Endometrium (tissue), 2 donors: ENCODE data around the gene ZNF324B.
"Not testable (repeated sequence)": the region's sequence is repeated elsewhere in the genome, so short reads cannot be mapped to it uniquely, and the experiment has no call there.

Experiments
- FAIRE-seq: peaks from 2 replicates; lab custom pipeline; 2012; peaks lifted over from hg19 to GRCh38; lab: Jason Lieb, UNC
- donor health status: control.
- donor health status: control.

The ZNF324B gene

GRCh38 chr19:58451358-58452101, at the start of gene ZNF324B:
Gene ZNF324B, plus strand, starts transcription at chr19:58451622. Its CDS starts 2,080 bp downstream, at chr19:58453702.
- FAIRE-seq: peak; percentile 4

- FAIRE-seq: no peak
Measured at GRCh38 chr19:58401840-58402421, 49.5 kb upstream of the ZNF324B start.

DNA sequence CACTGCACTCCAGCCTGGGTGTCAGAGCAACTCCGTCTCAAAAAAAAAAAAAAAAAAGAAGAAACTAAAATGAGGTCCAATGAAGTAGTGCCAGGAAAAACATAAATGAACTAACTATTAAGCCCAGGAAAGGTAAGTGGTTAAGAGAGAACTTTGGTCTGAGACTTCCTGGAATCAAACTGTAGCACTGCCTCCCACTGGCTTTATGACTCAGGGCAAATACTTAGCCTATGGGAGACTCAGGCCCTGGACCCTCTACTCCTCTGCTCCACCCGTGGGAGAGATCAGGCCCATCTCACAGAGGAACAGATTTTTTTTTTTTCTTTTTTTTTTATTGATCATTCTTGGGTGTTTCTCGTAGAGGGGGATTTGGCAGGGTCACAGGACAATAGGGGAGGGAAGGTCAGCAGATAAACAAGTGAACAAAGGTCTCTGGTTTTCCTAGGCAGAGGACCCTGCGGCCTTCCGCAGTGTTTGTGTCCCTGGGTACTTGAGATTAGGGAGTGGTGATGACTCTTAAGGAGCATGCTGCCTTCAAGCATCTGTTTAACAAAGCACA, 47.4 kb upstream of the ZNF324B start:
- FAIRE-seq: not testable (repeated sequence)

DNA sequence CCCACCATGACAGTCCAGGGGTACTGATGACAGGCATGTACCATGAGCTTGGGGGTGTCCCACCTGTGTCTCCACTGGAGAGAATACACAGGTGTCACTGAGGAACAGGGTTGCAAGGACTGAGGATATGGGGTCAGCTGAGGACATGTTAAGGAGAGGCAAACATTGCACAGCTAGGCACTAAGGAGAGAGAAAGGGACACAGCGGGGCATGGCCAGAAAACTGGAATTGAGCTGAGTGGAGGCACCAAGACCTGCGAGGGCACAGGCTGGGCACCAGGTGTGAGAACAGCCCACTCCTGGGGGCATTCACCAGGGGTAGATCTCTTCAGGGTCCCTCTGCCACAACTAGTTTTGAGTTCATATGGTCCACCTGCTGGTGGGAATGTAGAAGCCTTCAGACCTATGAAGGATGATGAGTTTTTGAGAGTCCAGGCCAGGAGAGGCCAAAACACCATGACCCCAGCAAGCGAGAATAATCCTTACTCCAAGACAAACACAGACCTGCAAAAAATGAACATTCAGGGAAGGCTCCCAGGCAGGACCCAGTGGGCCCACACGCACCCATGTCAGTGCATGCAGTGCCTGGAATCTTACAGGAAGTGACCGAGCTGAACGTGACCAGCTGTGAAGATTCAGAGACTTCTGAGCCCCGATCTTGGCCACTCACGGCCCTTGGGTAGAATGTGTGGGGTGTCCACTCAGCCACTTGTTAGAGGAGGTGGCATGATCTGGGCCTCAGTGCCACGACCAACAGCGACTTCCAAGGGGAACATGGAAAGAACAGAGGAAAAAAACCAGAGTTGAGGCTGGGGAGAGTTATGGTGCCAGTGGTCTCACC, 44.4 kb upstream of the ZNF324B start:
- FAIRE-seq: no peak

DNA sequence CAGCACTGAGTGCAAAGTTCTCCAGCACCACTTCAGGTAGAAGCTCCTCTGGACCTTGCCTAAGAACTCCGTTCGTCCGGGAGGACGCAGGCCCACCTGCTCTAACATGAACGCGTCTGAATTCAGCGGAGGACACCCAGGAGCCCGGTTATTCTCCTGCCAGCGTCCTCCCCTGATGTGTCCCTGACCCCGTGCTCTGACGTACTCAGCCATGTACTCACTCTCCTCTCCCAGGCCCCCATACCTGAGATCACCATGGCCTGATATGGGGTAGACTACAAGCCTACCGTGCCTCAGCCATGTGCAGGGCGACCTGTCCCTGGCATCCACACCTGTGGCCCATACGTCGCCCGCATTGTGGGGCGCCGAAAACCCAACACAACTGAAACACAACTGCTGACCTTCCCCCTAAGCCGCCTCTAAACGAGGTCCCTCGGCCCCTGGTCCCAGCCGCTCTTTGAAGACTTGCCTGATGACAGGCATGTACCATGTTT, 43.7 kb upstream of the ZNF324B start:
- no peak for FAIRE-seq

- FAIRE-seq: peak; percentile 71
Measured at GRCh38 chr19:58408152-58409009, 43.0 kb upstream of the ZNF324B start, which contains the start of gene ZNF584. Gene ZNF584, plus strand, starts transcription at chr19:58408649. Its CDS starts 499 bp downstream, at chr19:58409148.

DNA sequence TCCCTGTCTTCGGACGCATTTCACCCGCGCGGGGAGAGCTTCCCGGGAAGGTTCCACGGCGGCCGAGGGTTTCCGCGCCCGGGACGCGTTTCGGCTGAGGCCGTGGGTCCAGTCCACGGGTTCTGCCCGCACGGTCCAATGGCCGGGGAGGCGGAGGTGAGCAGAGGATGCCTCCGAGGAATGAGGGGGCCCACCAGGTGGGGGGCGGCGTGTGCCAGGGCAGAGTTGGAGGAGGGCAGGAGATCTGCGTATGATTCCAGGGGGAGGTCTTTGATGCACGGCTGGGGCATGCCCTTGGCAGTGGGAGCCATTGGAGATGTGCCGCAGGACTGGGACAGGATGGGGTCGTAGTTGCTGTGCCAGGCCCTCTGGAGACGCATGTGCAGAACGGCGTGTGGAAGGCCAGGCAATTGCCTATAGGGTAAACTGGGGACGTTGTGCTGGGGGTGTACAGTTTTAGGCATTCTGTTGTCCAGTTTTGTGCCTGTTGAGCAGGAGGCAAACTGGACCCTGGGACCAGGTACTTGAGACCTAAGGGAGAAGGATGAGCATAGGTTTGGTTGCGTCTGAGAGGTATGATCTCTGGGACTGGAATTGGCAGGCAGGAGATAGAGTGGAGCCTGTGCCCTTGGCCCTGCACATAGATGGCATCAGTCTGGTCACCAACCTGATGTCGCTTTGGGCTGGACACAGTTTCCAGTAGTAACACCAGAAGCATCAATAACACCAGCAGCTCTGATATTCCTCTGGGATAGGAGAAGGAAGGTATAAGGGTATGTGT, 42.2 kb upstream of the ZNF324B start:
- FAIRE-seq: no peak

DNA sequence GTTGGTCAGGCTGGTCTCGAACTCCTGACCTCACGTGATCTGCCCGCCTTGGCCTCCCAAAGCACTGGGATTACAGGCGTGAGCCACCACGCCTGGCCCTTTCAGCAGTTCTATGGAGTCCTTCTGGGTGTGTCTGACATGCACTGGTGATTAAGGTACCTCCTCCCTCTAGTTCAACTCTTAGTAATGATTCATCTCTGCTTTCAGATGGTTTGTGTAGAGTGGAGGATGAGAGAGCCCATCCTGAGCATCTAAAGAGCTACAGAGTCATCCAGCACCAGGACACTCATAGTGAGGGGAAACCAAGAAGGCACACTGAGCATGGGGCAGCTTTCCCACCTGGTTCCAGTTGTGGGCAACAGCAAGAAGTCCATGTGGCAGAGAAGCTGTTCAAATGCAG, 34.8 kb upstream of the ZNF324B start:
- no peak for FAIRE-seq

- no peak for FAIRE-seq
Measured at GRCh38 chr19:58417071-58417470, 34.4 kb upstream of the ZNF324B start.

GRCh38 chr19:58428617-58429016, 22.8 kb upstream of the ZNF324B start:
- FAIRE-seq: no peak

DNA sequence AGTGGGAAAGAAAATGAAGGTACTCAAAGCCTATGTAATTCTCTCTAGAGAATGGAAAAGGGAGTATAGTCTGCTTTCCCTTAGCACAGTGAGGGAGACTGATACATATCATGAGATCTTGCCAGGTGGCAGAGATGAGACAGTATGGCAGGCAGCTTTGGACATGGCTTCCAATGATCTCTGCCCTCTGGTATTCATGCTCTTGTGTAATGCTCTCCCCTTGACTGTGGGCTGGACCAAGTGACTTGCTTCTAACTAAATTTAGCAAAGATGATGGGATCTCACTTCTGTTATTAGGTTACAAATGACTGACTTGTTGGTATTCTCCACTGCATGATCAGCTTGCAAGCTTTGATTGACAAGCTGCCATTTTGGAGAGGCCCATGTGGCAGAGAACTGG, 21.7 kb upstream of the ZNF324B start:
- no peak for FAIRE-seq

- FAIRE-seq: no peak
Measured at GRCh38 chr19:58434217-58434616, 17.2 kb upstream of the ZNF324B start.

DNA sequence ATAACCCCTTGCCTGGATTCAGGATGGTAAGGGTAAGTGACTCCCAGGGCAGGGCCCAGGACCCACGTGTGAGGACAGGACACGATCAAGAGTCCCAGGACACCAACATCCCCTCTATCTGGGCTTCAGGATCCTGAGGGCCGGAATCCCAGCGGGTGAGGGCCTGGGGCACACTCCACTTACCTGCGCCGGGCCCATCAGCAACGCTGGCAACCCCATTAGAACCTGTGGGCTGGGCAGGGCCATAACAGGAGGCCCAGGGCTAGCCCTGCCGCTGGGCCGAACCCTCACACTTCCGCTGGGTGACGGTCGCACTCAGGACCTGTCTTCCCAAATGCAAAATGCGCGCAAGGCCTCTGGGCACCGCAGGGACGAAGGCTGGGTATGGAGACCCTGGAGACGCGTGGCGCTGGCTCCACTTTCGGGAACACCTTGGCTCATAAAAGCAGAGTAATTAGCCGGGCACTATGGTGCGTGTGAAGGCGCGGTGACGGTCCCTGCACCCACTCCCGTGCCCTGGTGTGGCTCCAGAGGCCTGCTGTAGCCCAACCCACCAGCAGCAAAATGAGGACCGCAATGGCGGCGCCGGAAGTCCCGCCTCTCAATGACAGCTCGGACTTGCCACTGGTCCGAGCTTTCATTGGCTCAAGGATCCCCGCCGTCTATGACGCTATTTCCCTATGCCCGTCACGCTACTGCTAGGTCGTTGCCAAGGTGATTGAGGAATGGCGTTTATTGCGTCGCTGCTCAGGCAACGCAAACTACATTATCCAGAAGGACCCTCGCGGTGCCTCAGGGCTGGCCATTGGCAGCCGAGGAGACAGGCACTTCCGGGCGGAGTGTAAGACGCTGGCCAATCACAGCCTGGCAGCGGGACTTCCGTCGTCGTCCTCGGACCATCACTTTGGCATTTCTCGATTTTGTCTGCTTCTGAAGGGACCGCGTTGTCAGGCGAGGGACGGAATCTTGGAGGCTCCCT, 11.6 kb upstream of the ZNF324B start, which contains the start of gene ZNF132:
Gene ZNF132 (minus strand): TSS at position 578 of the 979 bp plus-strand sequence. CDS start 332 bp downstream, at position 246.
- FAIRE-seq: peak; percentile 100

DNA sequence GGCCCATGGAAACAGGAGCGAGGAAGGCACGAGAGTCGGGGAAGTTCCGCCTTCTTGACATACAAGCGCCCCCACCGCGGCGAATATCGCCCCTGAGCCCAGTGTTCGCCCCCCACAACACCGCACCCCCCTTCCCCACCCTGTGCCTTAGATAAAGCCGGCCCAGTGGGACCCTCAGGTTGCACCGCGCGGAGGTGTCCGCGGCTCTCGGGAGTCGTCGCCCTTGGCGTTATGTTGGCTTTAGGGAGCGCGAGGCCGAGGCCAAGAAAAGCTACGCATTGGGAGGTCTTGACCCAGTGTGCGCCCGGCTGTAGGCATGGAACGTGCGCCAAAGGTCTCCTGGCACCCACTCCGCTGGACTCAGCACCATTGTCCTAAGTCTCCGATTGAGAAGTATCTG, 10.9 kb upstream of the ZNF324B start:
- FAIRE-seq: no peak

GRCh38 chr19:58442986-58443385, 8.4 kb upstream of the ZNF324B start:
- not testable (repeated sequence) for FAIRE-seq

DNA sequence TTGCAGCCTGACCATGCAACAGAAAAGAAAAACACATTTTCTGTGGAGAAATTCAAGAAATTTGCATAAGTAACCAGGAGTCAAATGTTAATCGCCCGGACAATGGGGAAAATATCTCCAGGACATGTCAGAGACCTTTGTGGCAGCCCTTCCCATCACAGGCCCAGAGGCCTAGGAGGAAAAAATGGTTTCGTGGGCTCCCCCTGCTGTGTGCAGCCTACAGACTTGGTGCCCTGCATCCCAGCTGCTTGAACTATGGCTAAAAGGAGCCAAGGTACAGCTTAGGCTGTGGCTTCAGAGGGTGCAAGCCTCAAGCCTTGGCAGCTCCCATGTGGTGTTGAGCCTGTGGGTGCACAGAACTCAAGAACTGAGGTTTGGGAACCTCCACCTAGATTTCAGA, 2.6 kb upstream of the ZNF324B start:
- FAIRE-seq: not testable (repeated sequence)

DNA sequence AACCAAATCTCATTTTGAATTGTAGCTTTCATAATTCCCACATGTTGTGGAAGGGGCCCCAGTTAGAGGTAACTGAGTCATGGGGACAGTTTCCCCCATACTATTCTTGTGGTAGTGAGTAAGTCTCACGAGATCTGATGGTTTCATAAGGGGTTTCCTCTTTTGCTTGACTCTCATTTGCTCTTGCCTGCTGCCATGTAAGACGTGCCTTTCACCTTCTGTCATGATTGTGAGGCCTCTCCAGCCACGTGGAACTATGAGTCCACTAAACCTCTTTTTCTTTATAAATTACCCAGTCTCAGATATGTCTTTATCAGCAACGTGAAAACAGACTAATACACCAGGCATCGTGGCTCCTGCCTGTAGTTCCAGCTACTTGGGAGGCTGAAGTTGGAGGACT, 1.4 kb upstream of the ZNF324B start:
- FAIRE-seq: not testable (repeated sequence)

GRCh38 chr19:58450856-58451357, 515 bp upstream of the ZNF324B start:
- FAIRE-seq: no peak

GRCh38 chr19:58453743-58454142, 2.3 kb downstream of the ZNF324B start:
- no peak for FAIRE-seq
